HL-60 (cell line): ENCODE data around the gene ADD2.

Experiments
- DNase-seq, 2 experiments: peaks; one replicate each; pipeline ENCODE4 v3.0.0-alpha.2; 2010 to 2020; ENCODE audit warnings: low read depth in 1 of 2, low spot score in 1 of 2
- H3K27ac ChIP-seq: fragments of 250-450 bp; sonication (Bioruptor Pico); replicated peaks from 2 replicates; pipeline ENCODE4 v1.5.1; 2020; ENCODE audit warnings: mild to moderate bottlenecking, moderate library complexity
- H3K27me3 ChIP-seq: fragments of 250-450 bp; sonication (Bioruptor Pico); 2 replicates; pipeline ENCODE4 v1.5.1; 2021; ENCODE audit warnings: mild to moderate bottlenecking, moderate library complexity; ENCODE audit not compliant: insufficient read depth, poor library complexity, severe bottlenecking
- H3K4me3 ChIP-seq: replicated peaks from 2 replicates; pipeline ENCODE4 v1.5.1; 2011; ENCODE audit warnings: mild to moderate bottlenecking, control low read depth, low read length; ENCODE audit not compliant: insufficient read depth
- CTCF ChIP-seq: IDR thresholded peaks from one replicate; pipeline ENCODE4 v1.5.1; 2011; ENCODE audit warnings: low read length, control low read depth, inconsistent platforms; ENCODE audit not compliant: insufficient read depth
- GABPA ChIP-seq: IDR thresholded peaks from 2 replicates; pipeline ENCODE4 v1.6.1; 2012; ENCODE audit warnings: low read depth
- POLR2AphosphoS5 ChIP-seq: IDR thresholded peaks from 2 replicates; pipeline ENCODE4 v1.6.1; 2012; ENCODE audit warnings: low read depth
- REST ChIP-seq: IDR thresholded peaks from 2 replicates; pipeline ENCODE4 v1.6.1; 2012; ENCODE audit warnings: low read depth; ENCODE audit not compliant: insufficient replicate concordance
- SPI1 ChIP-seq: IDR thresholded peaks from 2 replicates; pipeline ENCODE4 v1.6.1; 2012; ENCODE audit warnings: low read depth, mild to moderate bottlenecking, borderline replicate concordance

Gene ADD2

GRCh38 chr2:70608373-70608772 lies 159.6 kb downstream of the ADD2 start:
- no peak overlapping the region for H3K27ac ChIP-seq
- H3K27me3 ChIP-seq = no peaks in the 10 kb centered on the region
- no peak overlapping the region for H3K4me3 ChIP-seq
- no peak for DNase-seq
- TF ChIP-seq CTCF (no peak), POLR2AphosphoS5 (no peak), REST (no peak), GABPA (no peak), SPI1 (no peak)

GRCh38 chr2:70607121-70607561 lies 160.9 kb downstream of the ADD2 start:
- Histone ChIP-seq H3K27me3 (no peaks in the 10 kb centered on the region), H3K27ac (no peak overlapping the region), H3K4me3 (no peak overlapping the region)
- TF ChIP-seq GABPA (no peak), POLR2AphosphoS5 (no peak), CTCF (no peak), REST (no peak), SPI1 (no peak)
- no peak for DNase-seq
